Heart right ventricle (tissue), 16 donors: Measurements from ENCODE around the gene ZNF385B. TPM values are rescaled to one million over a fixed set of nuclear protein-coding genes. Genes with fewer than 3 reads are reported as not detected.

Experiments
- ATAC-seq, 8 donors: fragments of 200-7000 bp; cut with Tn5 transposase; one replicate each; pipeline ENCODE4 v1.9.1; 2020; ENCODE audit warnings: mild to moderate bottlenecking in 8 of 8, moderate library complexity in 8 of 8, moderate number of reproducible peaks in 1 of 8
- DNase-seq, 2 donors: peaks; one replicate each; pipeline ENCODE4 v3.0.0-alpha.2; 2020
- H3K27ac ChIP-seq, 10 donors: fragments of 200-600 bp; sonication (generic) in 2 of 10; one replicate each; pipeline versions ENCODE4 v1.5.0 to v1.8.0; 2020 to 2022; ENCODE audit warnings: mild to moderate bottlenecking in 3 of 10
- H3K27me3 ChIP-seq, 7 donors: fragments of 200-600 bp; one replicate each; pipeline ENCODE4 v1.8.0; 2021 to 2022; ENCODE audit warnings: mild to moderate bottlenecking in 2 of 7
- H3K36me3 ChIP-seq, 9 donors: fragments of 200-600 bp; sonication (generic) in 1 of 9; one replicate each; pipeline versions ENCODE4 v1.5.0 to v1.8.0; 2020 to 2022; ENCODE audit warnings: mild to moderate bottlenecking in 2 of 9
- H3K4me1 ChIP-seq, 9 donors: fragments of 200-600 bp; sonication (generic) in 1 of 9; one replicate each; pipeline versions ENCODE4 v1.5.0 to v1.8.0; 2020 to 2022; ENCODE audit warnings: mild to moderate bottlenecking in 4 of 9
- H3K4me3 ChIP-seq, 10 donors: fragments of 200-600 bp; sonication (generic) in 2 of 10; one replicate each; pipeline versions ENCODE4 v1.5.0 to v1.8.0; 2020 to 2022; ENCODE audit warnings: mild to moderate bottlenecking in 7 of 10, moderate library complexity in 2 of 10
- H3K9me3 ChIP-seq, 11 donors: fragments of 200-600 bp in 10 of 11; sonication (generic) in 2 of 11; one replicate each; pipeline versions ENCODE4 v1.5.0 to v1.8.0; 2013 to 2022; ENCODE audit warnings: mild to moderate bottlenecking in 2 of 11, control low read depth in 1 of 11, moderate library complexity in 1 of 11
- CTCF ChIP-seq, 9 donors: fragments of 200-600 bp; sonication (generic) in 2 of 9; IDR thresholded peaks; one replicate each; pipeline versions ENCODE4 v1.5.0 to v1.8.0; 2021 to 2022; ENCODE audit warnings: antibody characterized with exemption in 9 of 9, mild to moderate bottlenecking in 5 of 9, moderate library complexity in 1 of 9
- WGBS, 2 donors: extraction: QIAGEN DNeasy Blood & Tissue Kit; methylation state at CpG; one replicate each; pipeline ENCODE4 v1.1.7; 2013; ENCODE audit warnings: inconsistent platforms in 1 of 2; 5-methylcytosine and 5-hydroxymethylcytosine counted together
- intact Hi-C, 10 donors: fragments of 100-400 bp; cut with DNase I; formaldehyde crosslinking; loops; one replicate each; pipeline versions ENCODE4 v1.11.1 to v1.14.2; 2022
- polyA plus RNA-seq, 2 donors: library from polyadenylated mRNA; stranded (reverse); fragments of 200-250 nt; gene quantifications; one replicate each; pipeline ENCODE4 v1.2.3, GENCODE V29; 2013
- total RNA-seq, 10 donors: library from RNA; stranded (reverse); fragmentation: NEBNext Ultra II Directional in 3 of 10; extraction: Animal tissue kit (Norgen Biotek cat#: 25700) in 3 of 10; gene quantifications; one replicate each; pipeline versions ENCODE4 v1.2.1 to v1.2.4, GENCODE V29; 2021 to 2023
- donor health status: Arrhythmogenic right ventricular cardiomyopathy.
- donor health status: ischemic (EF 13 %, LVEDD 7.1; RV severe dilation, severe dysfunction).
- donor health status: healthy with polysubstance abuse.
- donor health status: DM: no; HTN: yes; CAD: no.
- donor health status: DM: no; HTN: no; CAD: no.
- donor health status: ischemic (EF 25% LVEDD 6.9; RV normal size, moderate dysfunction).
- donor health status: ischemic (EF 25% LVEDD 5.7; RV mildly dilated, moderate dysfunction).
- donor health status: healthy.
- donor health status: DM: yes; HTN: yes; CAD: no.
- donor health status: Ischemic cardiomyopathy.
- donor health status: ischemic (EF 35%, LVEDD 5.7; RV mildly dilated, moderate dysfunction).
- donor health status: nonischemic (EF 11% LVEDD 7.7; RV severe dilation, severe dysfunction).
- donor health status: DM: yes; HTN: yes; CAD: no.
- donor health status: PGD.
- donor health status: ischemic (EF 29% LVEDD 5.4; RV normal size, mild dysfunction).
- donor health status: nonischemic (EF 23%, LVEDD 6.1; RV moderate dilation, normal function).

Gene ZNF385B
- total and polyA plus RNA-seq, 12 donors = 0.19 to 19.7 (median 1.7) TPM

GRCh38 chr2:179664972-179665812, 196.2 kb downstream of the ZNF385B start:
- Histone ChIP-seq H3K27me3 (no peaks in the 10 kb centered on the region), H3K36me3 (no peaks in the 10 kb centered on the region), H3K9me3 (no peaks in the 10 kb centered on the region), H3K4me3 (no peak overlapping the region), H3K4me1 (no peaks in the 10 kb centered on the region), H3K27ac (no peak overlapping the region)
- 83 to 86% methylated on average over 12 of the region's 12 CpGs for WGBS, 2 donors
- DNase-seq = no peak
- no peak for ATAC-seq
- no peak for TF ChIP-seq CTCF (IDR thresholded peaks at IDR 0.05)
- intact Hi-C loops = no loop called here

- TF ChIP-seq CTCF (IDR thresholded peaks at IDR 0.05) = no peak
- no peaks in the 10 kb centered on the region for H3K9me3 ChIP-seq
- DNase-seq (no peak), ATAC-seq (no peak)
- WGBS, 2 donors = 66 to 77% methylated on average over 1 of the region's 1 CpG
- no peaks in the 10 kb centered on the region for H3K36me3 ChIP-seq
- no peaks in the 10 kb centered on the region for H3K27me3 ChIP-seq
- intact Hi-C loops = no loop called here
- no peak overlapping the region for H3K4me3 ChIP-seq
- no peak overlapping the region for H3K27ac ChIP-seq
- no peaks in the 10 kb centered on the region for H3K4me1 ChIP-seq
These were observed 199.4 kb downstream of the ZNF385B start for GRCh38 chr2:179661986-179662385.

DNA sequence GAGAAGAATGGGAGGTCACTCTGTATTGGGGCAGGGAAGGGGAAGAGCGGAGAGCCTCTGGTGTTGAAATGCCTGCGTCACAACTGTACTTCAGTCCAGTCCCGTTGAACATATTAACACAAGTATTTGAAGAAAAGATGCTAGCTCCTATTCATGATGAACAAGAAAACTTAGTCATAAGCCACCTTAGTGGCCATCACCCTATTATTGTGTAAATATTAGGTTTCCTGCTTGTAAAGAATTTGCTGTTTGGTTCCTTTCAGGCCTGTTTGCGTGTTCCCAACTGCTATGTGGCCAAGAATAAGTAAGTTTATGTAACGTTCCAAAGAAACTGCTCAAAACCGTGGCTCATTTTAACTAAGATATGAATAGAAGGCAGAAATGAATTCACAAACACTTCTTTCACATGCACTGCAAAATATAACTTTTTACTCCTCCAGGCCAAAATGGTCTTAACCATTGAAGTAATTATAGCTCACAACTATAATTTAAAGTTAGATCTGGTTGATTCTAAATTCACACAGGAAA, 204.3 kb downstream of the ZNF385B start:
- intact Hi-C loops = no loop called here
- Histone ChIP-seq H3K4me1 (no peaks in the 10 kb centered on the region), H3K27ac (no peak overlapping the region), H3K27me3 (no peaks in the 10 kb centered on the region), H3K9me3 (no peaks in the 10 kb centered on the region), H3K36me3 (no peaks in the 10 kb centered on the region), H3K4me3 (no peak overlapping the region)
- no peak for TF ChIP-seq CTCF (IDR thresholded peaks at IDR 0.05)
- ATAC-seq = no peak
- no peak for DNase-seq
- WGBS, 2 donors = 87 to 91% methylated on average over 6 of the region's 6 CpGs

DNA sequence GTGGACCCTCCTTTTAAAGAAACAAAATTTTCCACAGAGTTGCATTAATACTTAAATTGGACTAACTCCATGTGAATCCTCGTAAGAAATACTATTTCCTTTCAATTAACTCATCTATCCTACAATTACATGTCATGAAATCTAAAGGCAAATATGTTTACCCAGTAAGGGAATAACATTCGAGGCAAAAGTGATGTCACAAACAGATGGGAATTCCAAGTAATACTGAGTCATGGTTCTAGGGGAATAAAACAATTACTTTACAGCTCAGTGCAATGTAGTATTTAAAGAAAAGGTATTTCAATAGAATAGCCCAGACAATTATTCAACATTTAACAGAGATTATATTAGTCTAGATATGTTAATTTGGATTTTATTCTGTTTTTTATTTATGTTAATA, 205.8 kb downstream of the ZNF385B start:
- no peak for TF ChIP-seq CTCF (IDR thresholded peaks at IDR 0.05)
- Histone ChIP-seq H3K9me3 (no peaks in the 10 kb centered on the region), H3K27ac (no peak overlapping the region), H3K4me3 (no peak overlapping the region), H3K27me3 (no peaks in the 10 kb centered on the region), H3K36me3 (no peaks in the 10 kb centered on the region), H3K4me1 (no peaks in the 10 kb centered on the region)
- no peak for DNase-seq
- ATAC-seq = no peak
- WGBS, 2 donors = 43 to 56% methylated on average over 2 of the region's 2 CpGs
- intact Hi-C loops = no loop called here
